ENCODE measurements around the gene GPRIN1. TPM values are rescaled to one million over a fixed set of nuclear protein-coding genes. Genes with fewer than 3 reads are reported as not detected.

Gene GPRIN1
- total RNA-seq, 1 donor from 2014 or later: 0.67 TPM

- Histone ChIP-seq H2AFZ (replicated peaks) (no peak overlapping the region), H3K4me1 (peaks cover 24% of the 10 kb centered on the region), H3K9me3 (ENCODE audit: low read depth) (no peaks in the 10 kb centered on the region), H3K9ac (no peak overlapping the region), H3K79me2 (ENCODE audit: low read depth) (peaks cover 1% of the 10 kb centered on the region), H3F3A (ENCODE audit: low read depth) (peaks cover 22% of the 10 kb centered on the region), H3K4me2 (no peak overlapping the region), H3K4me3 (no peak overlapping the region), H3K27ac (no peak overlapping the region), H4K20me1 (ENCODE audit: low read depth) (no peaks in the 10 kb centered on the region), H3K36me3 (no peaks in the 10 kb centered on the region), H3K27me3 (no peaks in the 10 kb centered on the region)
- Mint-ChIP-seq H3K27ac (no peak overlapping the region), H3K27me3 (ENCODE audit: insufficient read depth, low read depth) (peaks cover 18% of the 10 kb centered on the region), H3K9me3 (no peaks in the 10 kb centered on the region), H3K36me3 (no peaks in the 10 kb centered on the region), H3K4me1 (peaks cover 25% of the 10 kb centered on the region), H3K4me3 (no peak overlapping the region)
- DNase-seq (ENCODE audit: low spot score): no peak
- TF ChIP-seq, protein P1, sequence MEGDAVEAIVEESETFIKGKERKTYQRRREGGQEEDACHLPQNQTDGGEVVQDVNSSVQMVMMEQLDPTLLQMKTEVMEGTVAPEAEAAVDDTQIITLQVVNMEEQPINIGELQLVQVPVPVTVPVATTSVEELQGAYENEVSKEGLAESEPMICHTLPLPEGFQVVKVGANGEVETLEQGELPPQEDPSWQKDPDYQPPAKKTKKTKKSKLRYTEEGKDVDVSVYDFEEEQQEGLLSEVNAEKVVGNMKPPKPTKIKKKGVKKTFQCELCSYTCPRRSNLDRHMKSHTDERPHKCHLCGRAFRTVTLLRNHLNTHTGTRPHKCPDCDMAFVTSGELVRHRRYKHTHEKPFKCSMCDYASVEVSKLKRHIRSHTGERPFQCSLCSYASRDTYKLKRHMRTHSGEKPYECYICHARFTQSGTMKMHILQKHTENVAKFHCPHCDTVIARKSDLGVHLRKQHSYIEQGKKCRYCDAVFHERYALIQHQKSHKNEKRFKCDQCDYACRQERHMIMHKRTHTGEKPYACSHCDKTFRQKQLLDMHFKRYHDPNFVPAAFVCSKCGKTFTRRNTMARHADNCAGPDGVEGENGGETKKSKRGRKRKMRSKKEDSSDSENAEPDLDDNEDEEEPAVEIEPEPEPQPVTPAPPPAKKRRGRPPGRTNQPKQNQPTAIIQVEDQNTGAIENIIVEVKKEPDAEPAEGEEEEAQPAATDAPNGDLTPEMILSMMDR (IDR thresholded peaks at IDR 0.05): no peak
- no peak for TF ChIP-seq EZH2 (IDR thresholded peaks at IDR 0.05)
- TF ChIP-seq EZH2phosphoT487 (IDR thresholded peaks at IDR 0.05): no peak
Measured at GRCh38 chr5:176642675-176643490, 32.9 kb upstream of the GPRIN1 start.

DNA sequence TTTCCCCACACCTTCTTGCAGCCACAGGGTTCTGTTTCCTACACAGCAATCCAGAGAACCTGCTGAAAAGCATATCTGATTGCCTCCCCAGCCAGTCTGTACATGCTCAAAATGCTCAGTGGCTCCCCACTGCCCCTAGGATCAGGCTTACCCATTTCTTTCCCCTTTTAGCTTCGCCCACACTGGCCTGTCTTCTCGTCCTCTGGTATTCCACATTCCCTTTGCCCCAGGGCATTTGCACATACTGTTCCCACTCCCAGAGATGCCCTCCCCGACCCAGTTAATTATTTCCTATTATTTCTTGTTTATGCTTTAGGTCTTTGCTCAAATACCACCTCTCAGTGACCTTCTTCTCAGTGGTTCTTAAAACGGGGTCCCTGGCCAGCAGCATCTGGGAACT, 30.7 kb upstream of the GPRIN1 start:
- TF ChIP-seq EZH2phosphoT487 (IDR thresholded peaks at IDR 0.05) (no peak), EZH2 (IDR thresholded peaks at IDR 0.05) (no peak)
- TF ChIP-seq, protein P1 (IDR thresholded peaks at IDR 0.05): no peak
- H3K9ac ChIP-seq: no peak overlapping the region
- H3K27me3 ChIP-seq: no peaks in the 10 kb centered on the region
- H3K9me3 Mint-ChIP-seq: no peaks in the 10 kb centered on the region
- peaks cover 23% of the 10 kb centered on the region for H3K27me3 Mint-ChIP-seq (ENCODE audit: insufficient read depth, low read depth)
- peaks cover 29% of the 10 kb centered on the region for H3F3A ChIP-seq (ENCODE audit: low read depth)
- H2AFZ ChIP-seq (replicated peaks): no peak overlapping the region
- no peak overlapping the region for H3K27ac Mint-ChIP-seq
- peaks cover 22% of the 10 kb centered on the region for H3K4me1 Mint-ChIP-seq
- no peaks in the 10 kb centered on the region for H4K20me1 ChIP-seq (ENCODE audit: low read depth)
- no peaks in the 10 kb centered on the region for H3K9me3 ChIP-seq (ENCODE audit: low read depth)
- H3K4me1 ChIP-seq: peaks cover 19% of the 10 kb centered on the region
- H3K27ac ChIP-seq: no peak overlapping the region
- H3K36me3 ChIP-seq: no peaks in the 10 kb centered on the region
- no peak for DNase-seq (ENCODE audit: low spot score)
- no peak overlapping the region for H3K4me2 ChIP-seq
- no peak overlapping the region for H3K4me3 Mint-ChIP-seq
- H3K4me3 ChIP-seq: no peak overlapping the region
- H3K36me3 Mint-ChIP-seq: no peaks in the 10 kb centered on the region
- no peaks in the 10 kb centered on the region for H3K79me2 ChIP-seq (ENCODE audit: low read depth)

DNA sequence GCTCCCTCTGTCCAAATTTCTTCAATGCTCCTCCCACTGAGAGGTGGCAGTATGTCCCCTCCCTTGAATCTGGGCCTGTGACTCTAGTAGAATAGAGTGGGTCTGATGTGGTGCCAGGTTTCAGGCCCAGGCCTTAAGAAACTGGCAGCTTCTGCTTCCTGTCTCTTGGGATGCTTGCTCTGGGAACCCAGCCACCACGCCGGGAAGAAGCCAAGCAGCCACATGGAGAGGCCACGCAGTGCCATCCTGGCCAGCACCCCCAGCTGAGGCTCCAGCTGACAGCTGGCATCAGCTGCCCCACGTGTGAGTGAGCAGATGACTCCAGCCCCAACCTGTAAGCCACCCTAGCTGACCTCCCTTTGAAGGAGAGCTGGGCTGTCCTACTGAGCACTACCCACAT, 30.0 kb upstream of the GPRIN1 start:
- Histone ChIP-seq H2AFZ (replicated peaks) (no peak overlapping the region), H3K9ac (no peak overlapping the region), H3K4me1 (peaks cover 19% of the 10 kb centered on the region), H3K36me3 (no peaks in the 10 kb centered on the region), H3K27ac (no peak overlapping the region), H3K9me3 (ENCODE audit: low read depth) (no peaks in the 10 kb centered on the region), H3K4me3 (no peak overlapping the region), H3K79me2 (ENCODE audit: low read depth) (no peaks in the 10 kb centered on the region), H3K27me3 (no peaks in the 10 kb centered on the region), H4K20me1 (ENCODE audit: low read depth) (no peaks in the 10 kb centered on the region), H3F3A (ENCODE audit: low read depth) (peaks cover 35% of the 10 kb centered on the region), H3K4me2 (no peak overlapping the region)
- no peak overlapping the region for H3K4me3 Mint-ChIP-seq
- no peaks in the 10 kb centered on the region for H3K36me3 Mint-ChIP-seq
- no peak for DNase-seq (ENCODE audit: low spot score)
- H3K9me3 Mint-ChIP-seq: no peaks in the 10 kb centered on the region
- peaks cover 23% of the 10 kb centered on the region for H3K27me3 Mint-ChIP-seq (ENCODE audit: insufficient read depth, low read depth)
- TF ChIP-seq EZH2 (IDR thresholded peaks at IDR 0.05) (no peak), EZH2phosphoT487 (IDR thresholded peaks at IDR 0.05) (no peak)
- TF ChIP-seq, protein P1 (IDR thresholded peaks at IDR 0.05): no peak
- peaks cover 26% of the 10 kb centered on the region for H3K4me1 Mint-ChIP-seq
- no peak overlapping the region for H3K27ac Mint-ChIP-seq
